ENCODE results near the gene TMEM247.

DNA sequence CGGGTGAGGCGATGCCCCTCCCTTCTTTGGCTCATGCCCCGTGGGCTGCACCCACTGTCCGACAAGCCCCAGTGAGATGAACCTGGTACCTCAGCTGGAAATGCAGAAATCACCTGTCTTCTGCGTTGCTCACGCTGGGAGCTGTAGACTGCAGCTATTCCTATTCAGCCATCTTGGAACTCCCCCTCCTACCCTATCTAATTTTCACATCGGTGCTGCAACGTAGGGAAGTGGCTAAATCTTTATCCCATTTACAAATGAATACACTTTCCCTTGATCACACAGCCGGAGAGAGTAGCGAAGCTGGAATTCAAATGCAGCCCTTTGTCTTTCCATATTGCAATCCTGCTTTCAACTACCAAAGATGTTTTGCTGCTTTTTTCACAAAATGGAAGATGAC lies 1.4 kb upstream of the TMEM247 start:
- TF ChIP-seq, protein P1, sequence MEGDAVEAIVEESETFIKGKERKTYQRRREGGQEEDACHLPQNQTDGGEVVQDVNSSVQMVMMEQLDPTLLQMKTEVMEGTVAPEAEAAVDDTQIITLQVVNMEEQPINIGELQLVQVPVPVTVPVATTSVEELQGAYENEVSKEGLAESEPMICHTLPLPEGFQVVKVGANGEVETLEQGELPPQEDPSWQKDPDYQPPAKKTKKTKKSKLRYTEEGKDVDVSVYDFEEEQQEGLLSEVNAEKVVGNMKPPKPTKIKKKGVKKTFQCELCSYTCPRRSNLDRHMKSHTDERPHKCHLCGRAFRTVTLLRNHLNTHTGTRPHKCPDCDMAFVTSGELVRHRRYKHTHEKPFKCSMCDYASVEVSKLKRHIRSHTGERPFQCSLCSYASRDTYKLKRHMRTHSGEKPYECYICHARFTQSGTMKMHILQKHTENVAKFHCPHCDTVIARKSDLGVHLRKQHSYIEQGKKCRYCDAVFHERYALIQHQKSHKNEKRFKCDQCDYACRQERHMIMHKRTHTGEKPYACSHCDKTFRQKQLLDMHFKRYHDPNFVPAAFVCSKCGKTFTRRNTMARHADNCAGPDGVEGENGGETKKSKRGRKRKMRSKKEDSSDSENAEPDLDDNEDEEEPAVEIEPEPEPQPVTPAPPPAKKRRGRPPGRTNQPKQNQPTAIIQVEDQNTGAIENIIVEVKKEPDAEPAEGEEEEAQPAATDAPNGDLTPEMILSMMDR (IDR thresholded peaks at IDR 0.05; ENCODE audit: extremely low read depth in 1 of 2, insufficient read depth in 1 of 2, low read depth in 1 of 2, low read length in 2 of 2) = no peak
- TF ChIP-seq MYC (IDR thresholded peaks at IDR 0.05; ENCODE audit: low read depth, low read length) (no peak), POLR2A (IDR thresholded peaks at IDR 0.05; ENCODE audit: low read depth, low read length) (no peak), FOS (IDR thresholded peaks at IDR 0.05; ENCODE audit: borderline replicate concordance, insufficient read depth, low read length) (no peak)
